ENCODE measurements around the gene HSDL1.

Gene HSDL1

GRCh38 chr16:84082110-84082509 lies 62.9 kb downstream of the HSDL1 start:
- no peak for FAIRE-seq
- no peak for DNase-seq (ENCODE audit: low spot score)

DNA sequence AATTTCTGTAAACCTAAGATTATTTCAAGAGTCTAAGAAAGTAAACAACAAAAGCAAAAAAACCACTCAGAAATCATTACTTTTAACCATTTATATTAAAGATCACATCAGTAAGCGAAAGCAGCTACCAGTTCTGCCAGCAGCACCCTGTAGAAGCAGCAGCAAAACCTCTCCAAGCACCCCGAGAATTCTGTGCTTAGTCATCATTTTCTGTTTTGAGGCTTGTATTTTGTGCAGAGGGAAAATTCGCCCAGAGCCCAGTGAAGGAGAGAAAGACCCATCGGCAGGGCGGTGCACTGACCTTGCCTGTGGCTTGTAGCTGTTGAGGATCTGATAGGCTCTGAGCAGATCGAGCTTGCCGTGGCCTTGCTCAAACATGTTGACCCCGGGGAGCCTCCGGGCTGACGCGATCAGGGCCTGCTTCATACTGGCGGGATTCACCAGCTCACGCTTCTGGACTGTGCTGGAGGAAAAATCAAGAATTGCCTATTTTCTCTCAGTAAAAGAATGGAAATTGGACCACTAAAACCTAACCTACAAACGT lies 63.5 kb downstream of the HSDL1 start:
- FAIRE-seq = no peak
- DNase-seq (ENCODE audit: low spot score) = no peak

DNA sequence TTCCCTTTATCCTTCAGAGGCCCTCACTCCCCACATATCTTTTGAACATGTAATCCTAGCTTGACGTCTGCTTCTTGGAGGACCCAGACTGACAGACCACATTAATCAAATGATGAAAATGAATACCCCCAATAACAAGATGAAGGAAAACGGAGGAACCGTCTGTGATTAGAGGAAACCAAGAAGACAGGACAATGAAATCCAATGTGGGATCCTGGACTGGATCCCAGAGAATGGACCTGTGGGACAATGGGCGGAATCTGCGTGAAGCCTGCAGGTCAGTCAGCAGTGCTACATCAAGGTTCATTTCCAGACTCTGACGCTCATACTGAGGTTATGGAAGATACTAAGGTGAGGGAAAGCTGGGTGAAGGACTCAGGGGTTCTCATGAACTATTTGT lies 64.2 kb downstream of the HSDL1 start:
- DNase-seq (ENCODE audit: low spot score) = no peak

GRCh38 chr16:84080378-84080777 lies 64.6 kb downstream of the HSDL1 start:
- no peak for DNase-seq (ENCODE audit: low spot score)
- no peak for FAIRE-seq

More for the DNA sequence above, 64.2 kb downstream of the HSDL1 start:
- FAIRE-seq = no peak

DNA sequence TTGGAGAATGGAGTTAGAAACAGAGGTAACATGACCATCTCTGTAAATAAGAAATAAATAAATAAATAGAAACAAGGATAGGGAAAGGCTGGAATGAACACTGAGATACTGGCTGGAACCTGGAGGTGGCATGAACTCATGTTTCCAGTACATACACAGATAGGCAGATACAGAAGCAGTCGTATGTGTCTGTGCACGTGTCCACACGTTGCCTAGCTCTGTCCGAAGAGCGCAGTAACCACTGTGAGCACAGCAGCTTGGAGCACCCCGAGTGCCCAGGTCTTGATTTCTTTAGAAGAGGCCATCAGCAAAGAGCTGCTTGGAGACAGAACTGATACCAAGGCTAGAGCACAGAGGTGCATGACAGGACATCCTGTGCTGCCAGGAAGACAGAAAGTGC lies 65.3 kb downstream of the HSDL1 start:
- FAIRE-seq = no peak
- no peak for DNase-seq (ENCODE audit: low spot score)

GRCh38 chr16:84075376-84075775 lies 69.6 kb downstream of the HSDL1 start:
- DNase-seq (ENCODE audit: low spot score) (no peak), FAIRE-seq (no peak)

DNA sequence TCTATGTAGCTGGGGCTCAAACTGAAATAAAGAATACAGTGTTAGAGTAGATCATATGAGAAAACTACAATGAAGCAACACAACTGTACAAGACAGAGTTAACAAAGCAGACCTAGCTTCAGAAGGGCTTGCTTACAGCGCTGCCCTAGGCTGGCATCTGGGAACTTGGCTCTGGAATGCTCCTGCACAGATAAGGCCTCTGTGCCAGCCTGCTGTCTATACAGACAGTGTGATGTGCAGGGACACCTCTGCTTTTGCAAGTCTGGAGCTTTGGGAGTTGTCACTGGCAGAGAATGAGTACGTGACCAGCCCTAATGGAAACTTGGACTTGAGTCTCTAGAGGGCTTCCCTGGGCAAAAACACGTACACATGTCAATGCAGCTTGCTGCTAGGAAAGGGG lies 70.3 kb downstream of the HSDL1 start:
- FAIRE-seq (no peak), DNase-seq (ENCODE audit: low spot score) (no peak)
